DMS 273 treated with DMSO at 0.1 percent for 48 hours (cell line): Measurements from ENCODE around the gene GOLGA6L24.
"Not testable (repeated sequence)": the region's sequence is repeated elsewhere in the genome, so short reads cannot be mapped to it uniquely, and the experiment has no call there.

Experiments
- DNase-seq: peaks from one replicate; lab custom pipeline; 2025; lab: John Stamatoyannopoulos, UW

GOLGA6L24 gene, protein sequence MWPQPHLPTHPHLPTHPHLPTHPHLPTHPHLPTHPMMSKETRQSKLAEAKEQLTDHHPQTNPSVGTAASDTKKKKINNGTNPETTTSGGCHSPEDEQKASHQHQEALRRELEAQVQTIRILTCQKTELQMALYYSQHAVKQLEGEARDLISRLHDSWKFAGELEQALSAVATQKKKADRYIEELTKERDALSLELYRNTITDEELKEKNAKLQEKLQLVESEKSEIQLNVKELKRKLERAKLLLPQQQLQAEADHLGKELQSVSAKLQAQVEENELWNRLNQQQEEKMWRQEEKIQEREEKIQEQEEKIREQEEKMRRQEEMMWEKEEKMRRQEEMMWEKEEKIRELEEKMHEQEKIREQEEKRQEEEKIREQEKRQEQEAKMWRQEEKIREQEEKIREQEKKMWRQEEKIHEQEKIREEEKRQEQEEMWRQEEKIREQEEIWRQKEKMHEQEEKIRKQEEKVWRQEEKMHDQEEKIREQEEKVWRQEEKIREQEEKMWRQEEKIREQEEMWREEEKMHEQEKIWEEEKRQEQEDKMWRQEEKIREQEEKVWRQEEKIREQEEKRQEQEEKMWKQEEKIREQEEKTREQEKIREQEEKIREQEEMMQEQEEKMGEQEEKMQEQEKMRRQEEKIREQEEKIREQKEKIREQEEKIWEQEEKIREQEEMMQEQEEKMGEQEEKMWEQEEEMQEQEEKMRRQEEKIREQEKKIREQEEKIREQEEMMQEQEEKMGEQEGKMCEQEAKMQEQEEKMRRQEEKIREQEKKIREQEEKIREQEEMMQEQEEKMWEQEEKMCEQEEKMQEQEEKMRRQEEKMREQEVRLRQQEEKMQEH

DNA sequence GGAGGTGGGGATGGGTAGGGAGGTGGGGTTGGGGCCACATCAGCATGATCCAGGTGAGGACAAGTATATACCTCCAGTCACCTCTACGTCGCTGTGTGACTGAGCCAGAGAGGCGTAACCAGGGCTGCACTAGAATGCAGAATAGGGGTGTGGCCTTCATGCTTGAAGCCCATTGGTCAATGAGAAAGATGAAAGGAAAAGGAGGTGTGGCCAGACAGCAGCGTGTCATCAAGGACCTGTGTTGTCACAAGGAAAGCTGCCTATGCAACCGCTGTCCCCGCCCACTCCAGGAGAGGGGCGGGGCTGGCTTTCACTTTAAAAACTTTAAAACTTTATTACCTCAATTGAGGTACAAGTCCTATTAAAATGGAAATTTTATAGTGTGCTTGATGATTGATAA is at the start of gene GOLGA6L24:
Gene GOLGA6L24, minus strand, starts transcription at position 101 of the 400 bp plus-strand sequence. Its CDS starts 61 bp downstream, at position 40.
- DNase-seq = not testable (repeated sequence)

DNA sequence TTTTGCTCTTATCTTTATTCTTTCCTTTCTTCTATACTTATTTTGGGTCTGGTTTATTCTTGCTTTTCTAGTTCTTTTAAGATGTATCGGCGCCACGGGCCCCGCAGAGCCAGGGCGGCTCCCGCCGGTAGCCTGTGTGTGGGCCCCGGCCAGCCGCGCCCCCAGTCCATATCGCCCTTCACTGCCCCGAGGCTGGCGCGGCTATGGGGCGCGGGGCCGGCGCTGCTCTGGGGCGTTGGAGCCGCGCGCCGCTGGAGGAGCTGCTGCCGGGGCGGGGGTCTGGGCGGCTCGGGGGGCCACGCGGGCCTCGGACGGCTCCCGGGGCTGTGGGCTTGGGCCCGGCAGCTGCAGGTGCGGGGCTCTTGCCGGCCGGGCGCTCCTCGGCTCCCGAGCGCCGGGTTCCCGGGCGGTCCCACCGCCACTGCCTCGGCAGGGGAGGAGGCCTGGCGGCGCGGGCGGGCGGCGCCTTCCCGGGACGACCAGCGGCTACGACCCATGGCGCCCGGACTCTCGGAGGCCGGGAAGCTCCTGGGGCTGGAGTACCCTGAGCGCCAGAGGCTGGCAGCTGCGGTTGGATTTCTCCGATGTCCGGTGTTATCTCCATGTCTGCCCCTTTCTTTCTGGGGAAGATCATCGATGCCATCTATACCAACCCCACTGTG is 45.0 kb upstream of the GOLGA6L24 start:
- not testable (repeated sequence) for DNase-seq

DNA sequence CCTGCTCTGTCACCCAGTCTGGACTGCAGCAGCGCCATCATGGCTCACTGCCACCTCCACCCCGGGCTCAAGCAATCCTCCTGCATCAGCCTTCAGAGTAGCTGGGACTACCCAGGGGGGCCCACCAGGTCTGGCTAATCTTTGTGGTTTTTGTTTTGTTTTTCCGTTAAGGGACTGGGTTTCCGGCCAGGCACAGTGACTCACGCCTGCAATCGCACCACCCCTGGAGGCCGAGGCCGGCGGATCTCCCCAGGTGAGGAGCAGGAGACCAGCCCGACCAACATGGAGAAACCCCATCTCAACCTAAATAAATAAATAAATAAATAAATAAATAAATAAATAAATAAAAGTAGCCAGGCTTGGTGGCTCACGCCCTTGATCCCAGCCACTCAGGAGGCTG is 38.1 kb upstream of the GOLGA6L24 start:
- DNase-seq = not testable (repeated sequence)

DNA sequence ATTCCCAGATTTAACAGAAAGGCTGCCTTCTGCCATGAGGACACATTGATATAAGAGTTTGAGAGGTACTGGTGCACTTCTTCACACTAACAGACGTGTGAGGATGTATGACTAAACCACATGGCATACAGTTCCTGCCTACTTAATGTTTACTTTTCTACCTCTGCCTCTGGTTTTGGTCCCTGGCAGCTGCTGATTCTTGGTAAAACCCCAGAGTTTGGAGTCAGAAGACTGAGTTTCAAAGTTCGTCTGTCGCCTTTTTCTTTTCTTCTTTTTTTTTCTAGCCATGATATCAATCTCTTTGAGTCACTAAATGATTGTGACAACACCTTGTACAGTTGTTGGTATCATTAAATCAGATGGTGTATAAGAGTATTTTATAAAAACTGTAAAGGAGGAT is 22.2 kb upstream of the GOLGA6L24 start:
- not testable (repeated sequence) for DNase-seq

DNA sequence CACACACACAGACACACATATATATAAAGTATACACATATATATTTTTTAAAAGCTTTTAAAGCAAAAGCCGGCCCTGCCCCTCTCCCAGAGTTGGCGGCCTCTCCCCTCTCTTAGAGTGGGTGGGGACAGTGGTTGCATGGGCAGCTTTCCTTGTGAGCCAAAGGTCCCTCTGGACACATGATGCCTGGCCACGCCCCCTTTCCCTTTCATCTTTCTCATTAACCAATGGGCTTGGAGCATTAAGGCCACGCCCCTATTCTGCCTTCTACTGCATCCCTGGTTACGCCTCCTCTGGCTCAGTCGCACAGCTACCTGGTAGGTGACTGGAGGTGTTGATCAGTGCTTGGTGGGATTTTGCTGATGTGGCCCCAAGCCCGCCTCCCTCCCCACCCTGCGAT is 20.5 kb upstream of the GOLGA6L24 start, which contains the start of gene GOLGA8F:
Gene GOLGA8F, plus strand, starts transcription at position 301 of the 400 bp plus-strand sequence. Its CDS starts 98 bp downstream, at position 399.
- DNase-seq = not testable (repeated sequence)

DNA sequence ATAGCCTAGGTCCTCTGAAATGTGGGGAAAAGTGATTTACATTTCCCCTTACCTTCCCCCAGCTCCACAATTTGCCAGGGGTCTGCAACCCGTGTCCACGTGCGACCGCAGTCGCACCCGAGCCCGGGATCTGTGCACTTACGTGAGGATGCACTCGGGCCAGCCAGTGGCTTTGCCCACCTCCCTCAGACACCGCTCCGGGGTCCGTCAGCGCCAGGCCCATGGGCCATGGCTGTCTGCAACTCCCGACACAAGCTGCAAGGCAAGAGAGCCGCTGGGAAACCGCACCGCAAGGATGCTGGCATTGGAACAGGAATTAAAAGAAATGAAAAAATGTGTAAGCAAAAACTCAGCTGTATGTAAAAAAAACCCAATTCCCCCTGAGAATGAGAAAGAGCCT is 7.6 kb upstream of the GOLGA6L24 start:
- not testable (repeated sequence) for DNase-seq

DNA sequence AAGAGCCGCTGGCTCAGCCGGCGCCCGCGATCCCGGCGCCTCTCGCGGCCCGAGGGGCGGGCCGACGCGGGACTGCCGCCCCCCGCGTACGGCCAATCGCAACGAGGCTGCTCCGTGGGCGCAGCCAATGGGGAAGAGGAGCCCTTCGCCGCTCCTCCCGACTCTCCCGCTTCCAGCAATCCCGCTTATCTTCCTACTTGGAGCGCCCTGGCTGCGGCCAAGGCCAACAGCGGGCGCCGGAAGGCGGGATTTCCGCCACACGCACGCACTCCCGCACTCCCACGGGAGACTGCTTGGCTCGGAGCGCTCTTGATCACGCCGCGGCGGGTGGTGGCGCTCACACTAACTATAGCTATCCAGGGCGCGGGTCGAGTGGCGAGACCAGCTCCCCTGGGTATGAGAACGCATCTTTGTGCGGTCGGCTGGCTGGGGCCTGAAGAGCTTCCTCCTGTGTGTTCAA is 35.7 kb downstream of the GOLGA6L24 start, which contains the start of gene HERC2:
Gene HERC2, minus strand, starts transcription at position 51 of the 460 bp plus-strand sequence. CDS start 746 bp downstream, outside the sequence.
- DNase-seq = not testable (repeated sequence)

DNA sequence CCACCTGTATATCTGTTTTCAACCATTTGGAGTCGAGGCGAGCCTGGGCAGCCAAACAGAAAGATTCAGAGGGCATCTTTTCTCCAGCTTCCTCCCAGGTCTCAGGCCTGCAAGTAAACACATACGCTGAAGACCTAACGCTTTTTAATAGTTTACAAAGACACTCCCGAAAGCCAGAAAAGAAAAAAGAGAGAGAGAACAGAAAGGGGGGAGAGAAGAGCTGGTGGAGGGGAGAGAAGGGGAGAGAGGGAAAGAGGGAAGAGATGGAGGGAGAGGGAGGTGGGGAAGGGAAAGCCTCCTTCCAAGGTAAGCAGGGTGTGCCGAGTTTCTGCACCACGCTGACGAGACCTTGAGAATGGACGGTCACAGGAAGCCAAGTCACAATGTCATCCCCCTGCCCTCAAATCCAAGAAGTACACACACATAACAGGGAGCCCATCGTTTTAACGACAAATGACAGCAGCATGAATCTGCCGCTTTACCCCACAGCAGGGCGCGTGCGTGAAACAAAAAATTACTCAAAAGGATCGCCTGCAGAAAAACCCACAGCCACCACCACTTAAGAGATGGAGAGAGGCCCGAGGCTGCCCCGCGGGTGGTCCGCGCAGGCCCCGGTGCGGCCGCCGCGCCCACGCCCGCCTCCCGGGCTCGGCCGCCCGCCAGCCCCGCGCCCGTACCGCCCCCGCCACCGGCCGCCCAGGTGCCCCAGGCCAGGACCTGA is 36.4 kb downstream of the GOLGA6L24 start:
- not testable (repeated sequence) for DNase-seq

DNA sequence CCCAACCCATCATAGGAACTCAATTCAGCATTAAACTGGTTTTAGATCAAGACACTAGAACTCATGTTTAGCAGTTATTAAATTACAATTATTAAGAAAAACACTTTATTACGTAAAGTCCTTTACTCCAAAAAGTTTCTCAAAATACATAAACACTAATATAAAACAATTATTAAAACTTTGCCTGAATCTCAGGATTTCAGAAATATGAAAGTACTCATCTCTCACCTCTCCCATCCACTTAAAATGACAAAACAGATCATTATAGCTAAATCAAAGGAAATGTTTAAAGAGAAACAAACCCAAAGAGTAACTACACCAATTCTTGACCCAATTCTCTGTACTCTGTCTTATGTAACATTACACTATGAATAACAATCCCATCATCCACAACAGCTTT is 38.2 kb downstream of the GOLGA6L24 start:
- DNase-seq = not testable (repeated sequence)

DNA sequence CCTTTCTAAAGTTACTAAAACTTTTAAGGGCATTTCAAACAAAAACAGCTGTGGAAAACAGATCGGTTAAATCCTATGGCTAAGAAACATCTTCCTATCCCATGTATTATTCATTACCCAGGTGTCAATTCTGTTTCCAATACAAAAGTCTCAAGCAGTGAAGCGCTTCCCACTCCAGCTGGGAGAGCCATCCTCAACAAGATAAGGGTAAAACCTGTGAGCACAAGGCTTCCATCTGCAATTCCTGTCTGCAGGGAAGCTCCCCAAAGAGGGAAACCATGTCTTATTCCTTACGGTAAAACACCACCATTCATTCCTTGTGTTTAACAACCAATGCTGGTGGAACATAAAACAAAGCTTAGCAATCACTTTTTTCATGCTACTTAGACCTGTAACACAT is 39.1 kb downstream of the GOLGA6L24 start:
- DNase-seq = not testable (repeated sequence)

DNA sequence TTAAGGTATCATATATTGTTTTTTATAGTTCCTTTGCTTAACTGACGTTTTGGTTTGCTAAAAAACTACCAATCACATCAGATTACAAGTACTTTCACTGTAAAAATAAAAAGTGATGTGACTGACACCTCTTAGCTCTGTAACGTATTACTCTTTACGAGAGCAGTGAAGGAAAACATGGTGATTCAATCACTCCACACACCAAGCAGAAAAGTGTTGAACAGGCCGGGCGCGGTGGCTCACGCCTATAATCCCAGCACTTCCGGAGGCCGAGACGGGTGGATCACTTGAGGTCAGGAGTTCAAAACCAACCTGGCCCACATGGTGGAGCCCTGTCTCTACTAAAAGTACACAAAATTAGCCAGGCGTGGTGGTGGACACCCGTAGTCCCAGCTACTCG is 39.8 kb downstream of the GOLGA6L24 start:
- not testable (repeated sequence) for DNase-seq

DNA sequence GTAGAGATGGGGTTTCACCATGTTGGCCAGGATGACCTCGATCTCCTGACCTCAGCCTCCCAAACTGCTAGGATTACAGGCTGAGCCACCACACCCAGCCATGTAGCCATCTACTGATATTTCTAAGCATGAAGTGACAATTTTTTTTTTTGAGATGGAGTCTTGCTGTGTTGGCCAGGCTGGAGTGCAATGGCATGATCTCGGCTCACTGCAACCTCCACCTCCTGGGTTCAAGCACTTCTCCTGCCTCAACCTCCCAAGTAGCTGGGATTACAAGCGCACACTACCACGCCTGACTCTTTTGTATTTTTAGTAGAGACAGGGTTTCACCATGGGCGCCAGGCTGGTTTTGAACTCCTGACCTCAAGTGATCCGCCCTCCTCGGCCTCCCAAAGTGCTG is 40.9 kb downstream of the GOLGA6L24 start:
- not testable (repeated sequence) for DNase-seq

DNA sequence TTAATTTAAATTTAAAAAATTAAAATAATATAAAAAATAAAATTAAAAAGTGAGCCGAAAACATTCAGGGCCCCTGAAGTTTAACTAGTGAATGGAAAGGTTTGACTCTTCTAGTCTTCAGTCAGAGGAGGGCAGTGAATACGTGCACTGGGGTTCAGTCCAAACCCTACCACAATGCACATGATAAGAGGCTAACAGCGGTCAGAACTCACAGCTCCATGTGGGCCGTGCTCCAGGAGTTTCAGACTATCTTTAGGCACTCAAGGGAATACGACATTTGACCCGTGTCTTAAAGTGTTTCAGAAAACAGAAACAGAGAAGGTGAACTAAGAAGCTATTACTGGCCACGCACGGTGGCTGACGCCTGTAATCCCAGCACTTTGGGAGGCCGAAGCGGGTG is 47.4 kb downstream of the GOLGA6L24 start:
- not testable (repeated sequence) for DNase-seq

DNA sequence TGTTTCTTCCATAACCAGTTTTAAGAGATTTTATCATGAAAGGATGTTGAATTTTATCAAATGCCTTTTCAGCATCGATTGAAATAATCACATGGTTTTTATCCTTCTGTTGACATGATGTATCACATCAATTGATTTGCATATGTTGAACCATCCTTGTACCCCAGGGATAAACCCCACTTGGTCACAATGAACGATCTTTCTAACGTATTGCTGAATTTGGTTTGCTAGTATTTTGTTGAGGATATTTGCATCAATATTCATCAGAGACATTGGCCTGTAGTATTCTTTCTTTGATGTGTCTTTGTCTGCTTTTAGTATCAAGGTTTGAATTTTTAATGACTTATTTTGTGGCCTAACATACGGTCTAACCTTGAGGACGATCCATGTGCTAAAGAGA is 49.2 kb downstream of the GOLGA6L24 start:
- not testable (repeated sequence) for DNase-seq
